Upper lobe of left lung (tissue), 4 donors: ENCODE results near the gene DENND2C.

Experiments
- POLR2A ChIP-seq, 4 donors: fragments of 450-650 bp; IDR thresholded peaks; one replicate each; pipeline ENCODE4 v1.5.1; 2016 to 2017; ENCODE audit warnings: antibody characterized with exemption in 4 of 4, mild to moderate bottlenecking in 2 of 4
- TF ChIP-seq, protein P1 (sequence below), 6 experiments: fragments of 450-650 bp in 4 of 6; fragments of 200-600 bp in 2 of 6; sonication (generic) in 2 of 6; IDR thresholded peaks; one replicate each; pipeline ENCODE4 v1.5.1; 2016 to 2019; ENCODE audit warnings: antibody characterized with exemption in 6 of 6

DNA sequence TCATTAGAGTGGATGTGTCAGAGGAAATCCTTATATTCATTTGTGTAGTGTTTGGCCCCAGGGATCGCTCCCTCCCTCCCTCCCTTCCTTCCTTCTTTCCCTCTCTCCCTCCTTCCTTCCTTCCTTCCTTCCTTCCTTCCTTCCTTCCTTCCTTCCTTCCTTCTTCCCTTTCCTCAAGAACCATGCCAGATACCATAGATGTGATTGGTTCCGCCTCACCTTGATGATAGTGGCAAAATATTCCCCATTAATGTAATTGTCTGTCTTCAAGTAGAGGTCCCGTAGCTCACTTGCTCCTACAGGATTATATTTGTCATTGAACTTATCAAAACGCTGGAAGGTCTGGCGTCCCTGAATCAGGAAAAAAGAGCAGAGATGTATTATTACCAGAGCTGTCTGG lies 7.8 kb upstream of the DENND2C start:
- TF ChIP-seq, protein P1, sequence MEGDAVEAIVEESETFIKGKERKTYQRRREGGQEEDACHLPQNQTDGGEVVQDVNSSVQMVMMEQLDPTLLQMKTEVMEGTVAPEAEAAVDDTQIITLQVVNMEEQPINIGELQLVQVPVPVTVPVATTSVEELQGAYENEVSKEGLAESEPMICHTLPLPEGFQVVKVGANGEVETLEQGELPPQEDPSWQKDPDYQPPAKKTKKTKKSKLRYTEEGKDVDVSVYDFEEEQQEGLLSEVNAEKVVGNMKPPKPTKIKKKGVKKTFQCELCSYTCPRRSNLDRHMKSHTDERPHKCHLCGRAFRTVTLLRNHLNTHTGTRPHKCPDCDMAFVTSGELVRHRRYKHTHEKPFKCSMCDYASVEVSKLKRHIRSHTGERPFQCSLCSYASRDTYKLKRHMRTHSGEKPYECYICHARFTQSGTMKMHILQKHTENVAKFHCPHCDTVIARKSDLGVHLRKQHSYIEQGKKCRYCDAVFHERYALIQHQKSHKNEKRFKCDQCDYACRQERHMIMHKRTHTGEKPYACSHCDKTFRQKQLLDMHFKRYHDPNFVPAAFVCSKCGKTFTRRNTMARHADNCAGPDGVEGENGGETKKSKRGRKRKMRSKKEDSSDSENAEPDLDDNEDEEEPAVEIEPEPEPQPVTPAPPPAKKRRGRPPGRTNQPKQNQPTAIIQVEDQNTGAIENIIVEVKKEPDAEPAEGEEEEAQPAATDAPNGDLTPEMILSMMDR (IDR thresholded peaks at IDR 0.05): no peak
- TF ChIP-seq POLR2A (IDR thresholded peaks at IDR 0.05): no peak
